ENCODE measurements around the gene TAS2R39.
"Not testable (repeated sequence)": the region's sequence is repeated elsewhere in the genome, so short reads cannot be mapped to it uniquely, and the experiment has no call there.

The TAS2R39 gene

DNA sequence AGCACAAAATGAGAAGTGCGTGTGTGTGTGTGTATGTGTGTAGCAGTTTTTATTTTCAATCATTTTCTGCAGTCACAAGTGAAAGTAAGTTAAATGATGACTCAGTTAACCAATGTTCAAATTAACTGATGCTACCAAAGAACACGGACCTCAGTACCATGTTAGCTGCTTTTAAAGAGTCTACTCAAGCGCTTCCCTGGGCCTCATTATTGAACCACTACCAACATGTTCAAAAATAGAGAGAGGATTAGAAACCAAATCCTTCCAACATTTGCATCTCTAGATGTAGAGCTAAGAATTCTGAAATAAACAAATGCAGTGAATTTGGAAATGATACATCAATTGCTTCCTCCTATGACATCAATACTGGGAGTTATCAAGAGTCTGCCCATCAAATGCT, at the start of gene TAS2R39:
TAS2R39 (plus strand) TSS at position 396 of the 400 bp plus-strand sequence; CDS start at position 396, 0 bp downstream.
- no peak for DNase-seq (ENCODE audit: low read depth)

DNA sequence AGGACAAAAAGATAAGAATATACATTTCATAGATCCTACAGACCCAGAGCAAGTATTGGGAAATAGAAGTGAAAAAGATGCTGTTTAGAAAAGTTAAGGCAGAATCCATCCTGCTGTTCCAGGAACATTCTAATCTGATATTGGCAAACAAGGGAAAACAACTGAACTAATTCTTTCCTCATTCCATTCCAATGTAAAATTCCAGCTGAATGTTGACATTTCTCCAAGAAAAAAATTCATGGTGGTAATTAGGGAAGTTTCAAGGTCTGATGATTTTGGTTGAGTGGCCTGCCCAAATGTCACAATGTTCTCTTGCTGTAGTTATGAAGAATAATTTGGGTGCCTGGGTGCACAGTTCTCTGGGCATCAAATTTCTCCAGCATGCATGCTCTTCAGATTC, 36.1 kb upstream of the TAS2R39 start:
- DNase-seq (ENCODE audit: low read depth), result no peak

DNA sequence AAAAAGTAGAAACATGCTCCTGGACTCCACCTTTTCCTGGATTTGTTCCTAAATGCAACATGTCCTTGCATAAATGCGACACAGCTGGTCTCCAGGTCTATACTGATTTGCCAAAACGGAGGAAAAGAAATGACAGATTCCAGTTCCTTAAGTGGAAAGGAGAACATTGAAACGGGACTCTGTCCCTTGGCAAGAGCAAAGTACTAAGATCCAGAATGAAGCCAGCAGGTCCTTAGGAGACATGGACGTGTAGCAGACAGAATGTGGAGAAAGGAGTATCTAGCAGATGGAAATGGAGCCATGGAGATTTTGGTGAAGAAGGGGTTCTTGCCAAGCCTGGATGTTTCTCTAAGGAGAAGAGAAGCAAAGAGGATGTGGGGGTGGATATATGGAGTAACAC, 35.2 kb upstream of the TAS2R39 start:
- no peak for DNase-seq (ENCODE audit: low read depth)

DNA sequence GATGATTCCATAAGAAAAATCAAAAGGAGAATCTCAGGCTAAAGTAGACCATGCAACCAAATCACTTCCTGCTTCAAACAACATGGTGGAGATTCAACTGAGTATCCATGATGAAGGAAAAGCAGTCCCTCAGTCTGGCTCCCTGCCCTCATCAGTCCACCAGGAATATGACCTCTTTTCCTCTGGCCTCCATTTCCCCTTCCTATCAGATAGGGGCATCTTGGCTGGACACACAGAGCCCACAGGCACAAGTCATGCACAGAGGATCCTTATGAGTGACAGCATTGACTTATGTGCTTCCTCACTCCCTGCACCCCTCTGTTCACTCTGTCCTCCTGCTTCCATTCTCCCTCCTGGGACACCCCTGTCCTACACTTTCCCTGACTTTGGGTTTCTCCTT, 34.6 kb upstream of the TAS2R39 start:
- no peak for DNase-seq (ENCODE audit: low read depth)

DNA sequence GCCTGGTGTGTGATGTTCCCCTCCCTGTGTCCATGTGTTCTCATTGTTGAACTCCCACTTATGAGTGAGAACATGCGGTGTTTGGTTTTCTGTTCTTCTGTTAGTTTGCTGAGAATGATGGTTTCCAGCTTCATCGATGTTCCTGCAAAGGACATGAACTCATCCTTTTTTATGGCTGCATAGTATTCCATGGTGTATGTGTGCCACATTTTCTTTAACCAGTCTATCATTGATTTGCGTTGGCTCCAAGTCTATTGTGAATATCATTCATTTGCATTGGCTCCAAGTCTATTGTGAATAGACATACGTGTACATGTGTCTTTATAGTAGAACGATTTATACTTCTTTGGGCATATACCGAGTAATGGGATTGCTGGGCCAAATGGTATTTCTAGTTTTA, 32.5 kb upstream of the TAS2R39 start:
- not testable (repeated sequence) for DNase-seq (ENCODE audit: low read depth)

DNA sequence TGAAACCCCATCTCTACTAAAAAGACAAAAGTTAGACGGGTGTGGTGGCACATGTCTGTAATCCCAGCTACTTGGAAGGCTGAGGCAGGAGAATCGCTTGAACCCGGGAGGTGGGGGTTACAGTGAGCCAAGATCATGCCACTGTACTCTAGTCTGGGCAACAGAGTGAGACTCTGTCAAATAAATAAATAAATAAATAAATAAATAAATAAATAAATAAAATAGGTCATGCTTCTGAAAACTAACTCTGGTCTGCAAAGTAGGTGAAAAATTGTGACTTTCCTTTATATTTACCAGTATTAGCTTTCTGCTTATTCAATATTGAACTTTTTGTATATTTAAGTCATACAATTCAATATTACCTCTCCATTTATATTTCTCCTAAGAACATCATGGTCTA, 24.6 kb upstream of the TAS2R39 start:
- not testable (repeated sequence) for DNase-seq (ENCODE audit: low read depth)

DNA sequence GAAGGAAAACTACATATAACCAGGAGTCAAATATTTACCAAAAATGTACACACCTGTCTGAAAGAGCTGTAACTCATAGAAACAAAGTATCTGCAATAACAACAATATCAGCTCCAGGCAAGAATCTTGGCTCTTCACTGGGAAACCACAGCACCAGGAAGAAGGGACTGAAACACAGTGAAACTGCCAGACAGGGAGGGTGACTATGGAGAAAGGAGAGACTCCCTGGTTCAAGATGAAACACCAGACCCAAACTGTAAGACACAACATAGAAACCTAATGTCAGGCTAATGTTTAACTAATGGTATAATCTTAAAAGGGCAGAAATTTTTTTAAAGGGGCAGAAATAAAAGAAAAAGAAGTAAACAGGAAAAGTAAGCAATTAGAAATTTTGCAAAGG, 11.5 kb upstream of the TAS2R39 start:
- DNase-seq (ENCODE audit: low read depth), result no peak

DNA sequence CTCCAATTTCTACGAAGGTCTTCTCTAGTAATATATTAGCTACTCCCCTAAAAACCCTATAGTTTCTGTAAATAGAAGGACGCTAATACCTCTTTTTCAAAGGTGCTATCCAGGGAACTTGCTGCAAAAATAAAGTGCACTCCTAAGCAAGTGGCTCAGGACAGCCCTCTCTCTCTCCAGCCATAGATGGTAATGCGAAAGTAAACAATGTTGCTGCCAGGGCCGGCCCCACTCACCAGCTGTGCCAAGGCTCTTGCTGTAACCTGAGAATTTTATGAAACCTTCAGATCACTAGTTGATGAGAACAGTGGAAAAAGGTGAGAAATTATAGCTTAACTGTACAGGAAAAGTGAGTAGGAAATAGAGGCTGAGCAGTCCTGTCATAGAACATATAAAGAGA, 10.9 kb upstream of the TAS2R39 start:
- DNase-seq (ENCODE audit: low read depth), result no peak

DNA sequence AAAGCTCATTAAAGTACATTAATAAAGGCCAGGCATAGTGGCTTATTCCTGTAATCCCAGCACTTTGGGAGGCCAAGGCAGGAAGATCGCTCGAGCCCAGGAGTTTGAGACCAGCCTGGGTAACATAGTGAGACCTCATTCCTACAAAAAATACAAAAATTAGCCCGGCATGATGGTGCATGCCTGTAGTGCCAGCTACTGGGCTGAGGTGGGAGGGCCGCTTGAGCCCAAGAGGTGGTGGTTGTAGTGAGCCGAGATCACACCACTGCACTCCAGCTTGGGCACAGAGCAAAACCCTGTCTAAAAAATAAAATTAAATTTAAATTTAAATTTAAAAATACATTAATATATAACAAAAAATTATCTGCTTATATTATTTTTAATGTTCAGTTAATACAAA, 7.1 kb upstream of the TAS2R39 start:
- no peak for DNase-seq (ENCODE audit: low read depth)

DNA sequence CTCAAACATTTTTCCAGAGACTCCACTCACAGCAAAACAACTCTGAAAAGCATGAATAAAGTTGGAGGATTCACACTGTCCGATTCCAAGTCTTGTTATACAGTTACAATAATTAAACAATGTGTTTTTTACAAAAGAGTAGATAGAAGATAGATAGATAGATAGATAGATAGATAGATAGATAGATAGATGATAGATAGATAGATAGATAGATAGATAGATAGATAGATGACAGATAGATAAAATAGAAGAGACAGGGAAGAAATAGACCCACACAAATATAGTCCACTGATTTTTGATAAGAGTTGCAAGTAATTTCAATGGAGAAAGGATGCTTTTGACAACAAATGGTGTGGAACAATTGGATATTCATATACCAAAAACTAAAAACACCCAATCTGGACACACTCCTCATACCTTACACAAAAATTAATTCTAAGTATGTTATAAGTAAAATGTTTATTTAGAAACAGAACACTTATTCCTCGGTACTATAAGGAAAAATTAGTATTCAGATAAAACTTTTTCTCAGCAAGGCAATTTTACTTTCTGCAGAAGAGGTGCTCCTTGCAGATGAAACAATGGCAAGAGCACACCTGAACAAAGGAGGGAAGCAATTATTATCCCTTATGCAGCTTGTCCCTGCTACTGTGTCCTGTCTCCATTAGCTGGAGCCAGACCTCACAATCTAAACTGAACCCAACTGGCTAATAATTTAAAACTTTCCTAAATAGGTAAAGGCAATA, 5.7 kb upstream of the TAS2R39 start:
- DNase-seq (ENCODE audit: low read depth), result no peak

DNA sequence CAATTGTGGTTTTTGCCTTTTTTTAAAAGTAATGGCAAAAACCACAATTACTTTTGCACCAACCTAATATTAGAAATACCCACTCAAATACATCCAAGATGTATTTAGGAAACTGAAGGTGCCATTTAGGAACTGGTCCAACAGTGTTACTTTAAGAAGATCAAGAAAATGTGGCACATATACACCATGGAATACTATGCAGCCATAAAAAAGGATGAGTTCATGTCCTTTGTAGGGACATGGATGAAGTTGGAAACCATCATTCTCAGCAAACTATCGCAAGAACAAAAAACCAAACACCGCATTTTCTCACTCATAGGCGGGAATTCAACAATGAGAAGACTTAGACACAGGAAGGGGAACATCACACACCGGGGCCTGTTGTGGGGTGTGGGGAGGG, 2.4 kb upstream of the TAS2R39 start:
- not testable (repeated sequence) for DNase-seq (ENCODE audit: low read depth)

DNA sequence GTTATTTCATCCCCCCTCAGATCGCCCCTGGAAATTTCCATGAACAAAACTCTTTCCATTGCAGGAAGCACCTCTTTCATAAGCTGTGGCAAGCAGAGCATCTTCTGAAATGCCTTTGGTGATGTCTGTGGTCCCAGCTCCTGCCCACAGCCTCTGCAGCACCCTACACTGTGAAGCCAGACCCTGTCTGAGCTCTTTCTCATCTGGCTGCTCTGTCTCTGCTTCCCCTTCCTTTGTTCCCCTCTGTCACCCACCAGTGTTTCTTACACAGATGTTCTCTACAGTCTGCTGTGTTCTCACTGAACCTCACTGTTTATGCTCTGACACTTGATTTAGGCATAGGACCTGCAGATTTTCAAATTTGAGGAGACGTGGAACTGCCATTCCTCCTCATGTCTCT, 1.9 kb upstream of the TAS2R39 start:
- no peak for DNase-seq (ENCODE audit: low read depth)

DNA sequence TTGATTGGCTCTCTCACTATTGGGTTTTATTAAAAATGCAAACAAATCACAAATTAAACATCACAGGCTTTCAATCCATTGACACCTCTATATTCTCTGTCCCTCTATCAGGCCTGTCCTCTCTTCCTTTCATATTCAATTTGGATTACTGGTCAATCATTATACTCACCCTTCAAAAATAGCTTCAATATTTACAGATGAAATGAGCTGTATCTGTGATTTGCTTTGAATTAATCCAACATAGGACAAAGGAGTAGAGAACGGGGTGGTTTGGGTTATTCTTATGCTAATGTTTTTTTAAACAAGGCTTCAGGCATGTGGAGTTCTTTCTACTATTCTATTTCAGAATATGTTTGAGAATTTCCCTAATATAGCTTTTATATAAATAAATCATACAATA, 2.3 kb downstream of the TAS2R39 start:
- DNase-seq (ENCODE audit: low read depth), result no peak

DNA sequence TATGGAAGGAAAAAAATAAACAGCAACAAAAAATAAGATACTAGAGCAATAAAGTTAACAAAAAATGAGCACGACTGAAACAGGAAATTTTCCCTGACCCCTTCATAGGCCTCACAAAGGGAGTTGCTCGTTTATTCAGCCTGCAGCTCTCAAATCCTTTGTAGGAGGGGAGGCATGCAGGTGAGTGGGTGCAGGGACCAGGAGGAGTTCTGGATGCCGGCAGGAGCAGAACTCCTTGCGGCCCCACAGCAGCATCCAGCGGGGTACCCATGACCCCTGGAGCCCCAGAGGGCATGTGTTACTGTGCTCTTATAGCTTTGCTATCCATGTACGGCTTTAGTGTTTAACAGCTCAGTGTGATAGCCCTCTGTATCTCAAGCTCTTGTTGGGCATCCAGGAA, 5.8 kb downstream of the TAS2R39 start:
- no peak for DNase-seq (ENCODE audit: low read depth)

DNA sequence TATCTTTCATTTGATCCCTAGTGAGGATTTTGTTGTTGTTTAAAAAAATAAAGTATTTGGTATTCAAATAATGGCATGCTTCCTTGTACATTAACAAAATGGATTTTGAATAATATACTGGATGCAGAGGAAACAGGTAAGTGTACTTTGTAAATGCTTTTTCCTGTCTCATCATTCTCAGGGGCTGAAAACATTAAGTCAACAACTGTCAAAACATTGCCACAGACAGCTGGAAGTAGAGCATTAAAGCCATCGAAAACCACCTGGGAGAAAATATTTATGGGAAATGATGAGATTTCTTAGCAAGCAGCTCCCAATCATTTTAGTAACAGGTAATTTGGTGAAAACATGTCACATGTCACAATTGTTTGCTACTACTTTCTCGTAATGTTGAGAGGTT, 10.7 kb downstream of the TAS2R39 start:
- no peak for DNase-seq (ENCODE audit: low read depth)

DNA sequence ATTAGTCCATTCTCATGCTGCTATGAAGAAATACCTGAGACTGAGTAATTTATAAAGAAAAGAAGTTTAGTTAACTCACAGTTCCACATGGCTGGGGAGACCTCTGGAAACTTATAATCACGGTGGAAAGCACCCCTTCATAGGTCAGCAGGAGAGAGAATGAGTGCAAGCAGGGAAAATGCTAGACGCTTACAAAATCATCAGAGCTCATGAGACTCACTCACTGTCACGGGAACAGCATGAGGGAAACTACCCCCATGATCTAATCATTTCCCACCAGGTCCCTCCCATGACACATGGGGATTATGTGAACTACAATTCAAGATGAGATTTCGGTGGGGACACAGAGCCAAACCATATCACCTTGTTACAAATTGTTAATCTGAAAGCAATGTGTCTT, 15.8 kb downstream of the TAS2R39 start:
- DNase-seq (ENCODE audit: low read depth), result no peak

DNA sequence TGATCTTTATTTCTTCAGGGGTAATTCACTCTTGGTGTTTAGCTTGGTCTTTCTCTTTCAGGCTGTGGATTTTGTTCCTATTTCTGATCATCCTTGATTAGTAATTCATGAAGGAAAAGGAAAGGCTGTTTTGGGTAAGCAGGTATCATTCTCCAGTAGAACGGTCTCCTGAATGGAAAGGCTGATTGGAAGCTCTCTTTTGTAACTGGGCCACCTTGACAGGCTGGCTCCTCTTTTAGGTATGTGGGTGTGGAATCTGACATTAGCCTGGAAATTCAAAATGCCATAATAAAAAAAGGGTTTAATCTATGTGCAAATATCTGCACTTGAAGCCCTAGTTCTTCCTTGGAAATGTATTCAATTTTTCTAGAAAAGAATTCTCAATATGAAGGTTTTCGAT, 18.9 kb downstream of the TAS2R39 start:
- DNase-seq (ENCODE audit: low read depth), result no peak

DNA sequence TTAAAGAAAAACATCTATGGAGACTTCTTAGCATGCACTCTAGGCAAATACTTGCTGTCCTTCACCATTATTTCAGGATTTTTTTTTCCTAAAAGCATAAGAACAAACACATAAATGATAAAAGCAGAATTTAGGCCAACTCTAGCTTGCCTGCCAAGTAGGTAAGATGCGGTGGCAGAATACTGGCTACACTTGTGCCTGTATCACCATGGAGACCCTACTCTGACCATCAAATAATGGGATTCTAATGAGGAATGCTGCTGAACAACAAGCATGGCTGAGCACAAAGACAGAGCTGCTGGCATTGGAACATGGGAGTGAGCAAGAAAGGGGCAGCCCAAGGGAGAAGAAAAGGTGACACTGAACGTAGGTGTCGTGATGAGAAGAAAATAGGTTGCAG, 20.2 kb downstream of the TAS2R39 start:
- DNase-seq (ENCODE audit: low read depth), result no peak

DNA sequence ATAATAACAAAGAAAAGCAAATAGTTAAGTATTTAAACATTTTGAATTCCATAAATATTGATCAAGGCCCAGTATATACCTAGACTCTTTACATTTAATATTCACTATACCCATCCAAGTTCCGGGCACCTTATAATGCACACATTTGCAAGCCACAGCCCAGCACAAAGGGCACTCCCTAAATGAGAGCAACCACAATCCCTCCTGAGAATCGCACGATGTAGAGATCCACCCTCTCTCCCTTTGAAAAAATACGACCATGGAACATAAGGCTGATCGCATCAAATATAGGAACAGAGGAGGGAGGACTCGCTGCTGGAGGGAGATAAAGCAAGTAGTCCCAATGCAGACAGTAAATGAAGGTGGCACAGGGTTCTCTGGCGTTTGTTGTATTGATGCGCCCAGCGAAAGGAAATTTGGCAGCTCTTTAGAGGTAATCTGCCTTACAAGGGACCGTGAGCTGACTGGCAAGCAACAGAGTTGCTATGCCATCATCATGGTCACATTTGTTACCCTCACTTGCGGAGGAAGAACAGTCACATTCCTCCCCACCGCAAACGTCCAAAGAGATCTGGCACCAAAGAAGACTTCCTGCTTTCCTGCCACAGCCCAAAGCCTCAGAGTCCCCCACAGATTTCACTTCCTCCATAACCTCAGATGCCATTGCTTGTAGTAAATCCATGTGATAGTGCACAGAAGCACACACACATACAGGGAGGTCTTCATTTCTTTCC, 22.5 kb downstream of the TAS2R39 start:
- no peak for DNase-seq (ENCODE audit: low read depth)

DNA sequence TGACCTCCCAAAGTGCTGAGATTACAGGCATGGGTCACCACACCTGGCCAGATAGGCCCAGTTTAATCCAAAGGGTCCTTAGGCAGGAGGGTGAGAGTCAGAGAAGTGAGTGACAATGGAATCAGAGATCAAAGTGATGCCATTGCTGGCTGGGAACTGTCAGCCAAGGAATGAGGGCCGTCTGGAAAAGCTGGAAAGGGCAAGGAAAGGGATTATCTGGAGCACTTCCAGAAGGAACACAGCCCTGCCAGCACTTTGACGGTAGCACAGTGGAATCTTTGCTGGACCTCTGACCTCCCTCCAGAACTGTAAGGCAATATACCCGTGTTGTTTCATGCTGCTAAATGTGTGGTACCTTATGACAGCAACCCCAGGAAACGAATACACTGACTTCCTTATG, 27.3 kb downstream of the TAS2R39 start:
- no peak for DNase-seq (ENCODE audit: low read depth)

DNA sequence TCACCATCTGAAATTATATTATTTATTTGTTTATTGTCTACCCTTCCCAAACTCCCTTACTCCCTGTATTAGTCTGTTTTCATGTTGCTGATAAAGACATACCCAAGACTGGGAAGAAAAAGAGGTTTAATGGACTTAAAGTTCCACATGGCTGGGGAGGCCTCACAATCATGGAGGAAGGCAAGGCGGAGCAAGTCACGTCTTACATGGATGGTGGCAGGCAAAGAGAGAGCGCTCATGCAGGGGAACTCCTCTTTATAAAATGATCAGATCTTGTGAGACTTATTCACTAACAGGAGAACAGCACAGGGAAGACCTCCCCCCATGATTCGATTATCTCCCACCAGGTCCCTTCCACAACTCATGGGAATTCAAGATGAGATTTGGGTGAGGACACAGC, 30.3 kb downstream of the TAS2R39 start:
- DNase-seq (ENCODE audit: low read depth), result not testable (repeated sequence)

DNA sequence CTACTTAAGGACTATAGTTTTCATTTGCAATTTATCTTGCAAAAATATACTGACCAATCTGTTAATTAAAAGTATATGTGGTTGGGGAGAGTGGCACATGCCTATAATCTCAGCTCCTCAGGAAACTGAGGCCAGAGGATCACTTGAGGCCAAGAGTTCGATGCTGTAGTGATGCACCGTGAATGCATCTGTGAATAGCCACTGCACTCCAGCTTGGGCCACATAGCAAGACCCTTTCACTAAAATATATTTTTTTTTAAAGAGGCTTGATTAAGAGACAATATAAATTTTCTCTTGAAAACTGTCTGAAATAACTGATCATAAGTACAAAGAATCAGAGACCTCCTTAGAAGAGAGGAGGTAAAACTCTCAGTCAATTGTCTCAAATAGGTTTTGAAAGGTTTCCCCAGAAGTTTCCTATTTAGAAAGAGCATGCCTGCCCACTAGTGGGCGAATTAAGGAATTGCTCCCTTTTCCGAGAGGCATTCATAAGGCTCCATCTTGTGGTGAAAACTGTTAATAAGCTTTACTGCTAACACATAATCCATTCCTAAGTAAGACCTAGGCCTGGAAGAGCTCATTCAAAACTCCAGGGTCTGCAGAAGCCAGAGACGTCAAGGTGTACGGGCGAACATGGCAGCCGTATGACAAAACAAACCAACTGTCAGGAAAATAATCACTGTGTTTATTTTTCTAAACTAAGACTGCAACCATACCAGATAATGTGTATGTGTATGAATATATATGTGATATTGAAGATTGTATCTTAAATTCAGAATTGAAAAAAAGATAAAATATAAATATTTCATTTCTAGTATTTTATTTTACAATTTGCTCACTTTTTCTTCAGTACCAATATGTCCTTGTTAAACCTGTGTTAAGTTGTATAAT, 31.8 kb downstream of the TAS2R39 start:
- DNase-seq (ENCODE audit: low read depth), result peak; percentile 18

DNA sequence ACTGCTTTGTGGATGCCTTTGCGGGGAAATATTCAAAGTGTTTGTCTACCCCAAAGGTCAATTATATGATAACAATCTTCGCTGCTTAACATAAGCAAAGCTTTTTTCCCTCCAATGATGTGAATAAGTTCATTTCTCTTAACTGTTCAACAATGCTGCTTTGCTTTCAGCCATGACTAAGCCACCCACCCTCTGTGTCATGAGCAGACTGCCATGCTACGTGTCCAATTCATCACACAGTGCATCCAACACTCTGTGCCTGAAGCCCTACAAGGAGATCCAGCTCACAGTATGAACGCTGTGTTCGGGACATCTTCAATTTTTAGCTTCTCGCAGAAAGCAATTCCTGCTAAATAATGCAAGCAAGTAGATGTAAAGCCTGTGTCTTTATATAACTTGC, 32.9 kb downstream of the TAS2R39 start:
- no peak for DNase-seq (ENCODE audit: low read depth)

Measured in stimulated activated CD8-positive, alpha-beta memory T cell treated with anti-CD3 and anti-CD28 coated beads, Interleukin-7, amount 100 ng/mL, for 24 hours (primary cell).